Tibial nerve (tissue), 4 donors: ENCODE data around the gene GALNT10. TPM values are rescaled to one million over a fixed set of nuclear protein-coding genes. Genes with fewer than 3 reads are reported as not detected.

ENCODE experiments used
- DNase-seq, 2 donors: peaks; one replicate each; pipeline ENCODE4 v3.0.0-alpha.2; 2019; ENCODE audit warnings: low spot score in 2 of 2
- H3K27ac ChIP-seq, 4 donors: fragments of 200-600 bp; sonication (generic) in 3 of 4; one replicate each; pipeline ENCODE4 v1.5.1; 2017 to 2019; ENCODE audit warnings: mild to moderate bottlenecking in 1 of 4
- H3K27me3 ChIP-seq, 2 donors: fragments of 200-600 bp; sonication (generic) in 1 of 2; one replicate each; pipeline versions ENCODE4 v1.5.1 to v1.6.0; 2017 to 2019
- H3K36me3 ChIP-seq, 3 donors: fragments of 200-600 bp; sonication (generic); one replicate each; pipeline ENCODE4 v1.5.1; 2018 to 2019
- H3K4me1 ChIP-seq, 4 donors: fragments of 200-600 bp; sonication (generic) in 3 of 4; one replicate each; pipeline ENCODE4 v1.5.1; 2017 to 2019
- H3K4me3 ChIP-seq, 4 donors: fragments of 200-600 bp; sonication (generic) in 3 of 4; one replicate each; pipeline ENCODE4 v1.5.1; 2017 to 2019; ENCODE audit warnings: mild to moderate bottlenecking in 1 of 4, moderate library complexity in 1 of 4
- H3K9me3 ChIP-seq, 4 donors: fragments of 200-600 bp; sonication (generic) in 3 of 4; one replicate each; pipeline ENCODE4 v1.5.1; 2017 to 2019
- CTCF ChIP-seq, 5 experiments: fragments of 200-600 bp in 3 of 5; fragments of 450-650 bp in 2 of 5; sonication (generic) in 3 of 5; IDR thresholded peaks; one replicate each; pipeline ENCODE4 v1.5.1; 2016 to 2019; ENCODE audit warnings: antibody characterized with exemption in 5 of 5, mild to moderate bottlenecking in 3 of 5, moderate library complexity in 2 of 5
- EP300 ChIP-seq, 2 donors: sonication (generic); formaldehyde crosslinking; IDR thresholded peaks; one replicate each; pipeline ENCODE4 v1.6.1; 2017; ENCODE audit warnings: antibody characterized with exemption in 2 of 2, mild to moderate bottlenecking in 1 of 2
- POLR2A ChIP-seq, 2 donors: fragments of 450-650 bp; IDR thresholded peaks; one replicate each; pipeline ENCODE4 v1.6.1; 2017; ENCODE audit warnings: antibody characterized with exemption in 2 of 2, mild to moderate bottlenecking in 2 of 2, moderate library complexity in 2 of 2
- WGBS, 2 donors: methylation state at CpG; one replicate each; pipeline ENCODE4 v1.1.5; 2018; 5-methylcytosine and 5-hydroxymethylcytosine counted together
- total RNA-seq, 4 donors: library from RNA; depleted of rRNA; stranded (reverse); fragments of >200 nt; gene quantifications; one replicate each; pipeline ENCODE4 v1.1.0, GENCODE V29; 2016

Gene GALNT10
- total RNA-seq, 4 donors from 2014 or later = 24.1 to 41.2 (median 26.7) TPM

GRCh38 chr5:154277499-154277898 is 87.0 kb downstream of the GALNT10 start:
- no peaks in the 10 kb centered on the region for H3K36me3 ChIP-seq
- no peak for DNase-seq
- 47 to 56% methylated on average over 1 of the region's 1 CpG for WGBS, 2 donors
- no peaks in the 10 kb centered on the region for H3K9me3 ChIP-seq
- no peaks in the 10 kb centered on the region for H3K27me3 ChIP-seq
- peaks cover 0 to 51% (median 20%) of the 10 kb centered on the region in 4 donors for H3K4me1 ChIP-seq
- H3K4me3 ChIP-seq = no peak overlapping the region
- no peak for TF ChIP-seq POLR2A (IDR thresholded peaks at IDR 0.05)
- TF ChIP-seq EP300 (IDR thresholded peaks at IDR 0.05) = no peak
- TF ChIP-seq CTCF (IDR thresholded peaks at IDR 0.05) = no peak
- H3K27ac ChIP-seq = peak overlapping the region in 1 of 4 donors; percentile 7

- Histone ChIP-seq H3K27ac (no peak overlapping the region), H3K9me3 (no peaks in the 10 kb centered on the region), H3K36me3 (no peaks in the 10 kb centered on the region), H3K4me3 (no peak overlapping the region), H3K4me1 (peaks cover 0 to 44% (median 13%) of the 10 kb centered on the region in 4 donors), H3K27me3 (no peaks in the 10 kb centered on the region)
- no peak for DNase-seq
- TF ChIP-seq EP300 (IDR thresholded peaks at IDR 0.05) = no peak
- TF ChIP-seq CTCF (IDR thresholded peaks at IDR 0.05) = no peak
- TF ChIP-seq POLR2A (IDR thresholded peaks at IDR 0.05) = no peak
Measured at GRCh38 chr5:154278186-154278585, 87.7 kb downstream of the GALNT10 start.

- no peak overlapping the region for H3K27ac ChIP-seq
- H3K36me3 ChIP-seq = no peaks in the 10 kb centered on the region
Measured at GRCh38 chr5:154278908-154279307, 88.4 kb downstream of the GALNT10 start.

GRCh38 chr5:154284433-154284832 is 93.9 kb downstream of the GALNT10 start:
- TF ChIP-seq POLR2A (IDR thresholded peaks at IDR 0.05) = no peak
- TF ChIP-seq CTCF (IDR thresholded peaks at IDR 0.05) = no peak
- no peak for TF ChIP-seq EP300 (IDR thresholded peaks at IDR 0.05)
- no peaks in the 10 kb centered on the region for H3K9me3 ChIP-seq
- H3K4me1 ChIP-seq = peaks cover 0 to 46% (median 15%) of the 10 kb centered on the region in 4 donors
- 75 to 82% methylated on average over 2 of the region's 2 CpGs for WGBS, 2 donors
- H3K27ac ChIP-seq = no peak overlapping the region
- no peak for DNase-seq
- no peaks in the 10 kb centered on the region for H3K27me3 ChIP-seq
- H3K4me3 ChIP-seq = no peak overlapping the region
- H3K36me3 ChIP-seq = no peaks in the 10 kb centered on the region

More at GRCh38 chr5:154278908-154279307, 88.4 kb downstream of the GALNT10 start:
- TF ChIP-seq CTCF (IDR thresholded peaks at IDR 0.05) = no peak
- TF ChIP-seq POLR2A (IDR thresholded peaks at IDR 0.05) = no peak
- no peak for TF ChIP-seq EP300 (IDR thresholded peaks at IDR 0.05)
- no peak overlapping the region for H3K4me3 ChIP-seq
- peaks cover 0 to 37% (median 9%) of the 10 kb centered on the region in 4 donors for H3K4me1 ChIP-seq
- H3K27me3 ChIP-seq = no peaks in the 10 kb centered on the region
- H3K9me3 ChIP-seq = no peaks in the 10 kb centered on the region
- DNase-seq = no peak

- Histone ChIP-seq H3K36me3 (no peaks in the 10 kb centered on the region), H3K27ac (peak overlapping the region in 2 of 4 donors; percentile 32 to 48)
- 72 to 84% methylated on average over 4 of the region's 4 CpGs for WGBS, 2 donors
Measured at GRCh38 chr5:154285661-154286408, 95.3 kb downstream of the GALNT10 start.

More at GRCh38 chr5:154285661-154286408, 95.3 kb downstream of the GALNT10 start:
- H3K9me3 ChIP-seq = no peaks in the 10 kb centered on the region
- no peak overlapping the region for H3K4me3 ChIP-seq
- peaks cover 0 to 46% (median 15%) of the 10 kb centered on the region in 4 donors for H3K4me1 ChIP-seq
- no peaks in the 10 kb centered on the region for H3K27me3 ChIP-seq
- TF ChIP-seq CTCF (IDR thresholded peaks at IDR 0.05) (no peak), EP300 (IDR thresholded peaks at IDR 0.05) (no peak), POLR2A (IDR thresholded peaks at IDR 0.05) (no peak)
- DNase-seq = no peak
